Measurements from ENCODE around the gene ESPL1.

The ESPL1 gene

DNA sequence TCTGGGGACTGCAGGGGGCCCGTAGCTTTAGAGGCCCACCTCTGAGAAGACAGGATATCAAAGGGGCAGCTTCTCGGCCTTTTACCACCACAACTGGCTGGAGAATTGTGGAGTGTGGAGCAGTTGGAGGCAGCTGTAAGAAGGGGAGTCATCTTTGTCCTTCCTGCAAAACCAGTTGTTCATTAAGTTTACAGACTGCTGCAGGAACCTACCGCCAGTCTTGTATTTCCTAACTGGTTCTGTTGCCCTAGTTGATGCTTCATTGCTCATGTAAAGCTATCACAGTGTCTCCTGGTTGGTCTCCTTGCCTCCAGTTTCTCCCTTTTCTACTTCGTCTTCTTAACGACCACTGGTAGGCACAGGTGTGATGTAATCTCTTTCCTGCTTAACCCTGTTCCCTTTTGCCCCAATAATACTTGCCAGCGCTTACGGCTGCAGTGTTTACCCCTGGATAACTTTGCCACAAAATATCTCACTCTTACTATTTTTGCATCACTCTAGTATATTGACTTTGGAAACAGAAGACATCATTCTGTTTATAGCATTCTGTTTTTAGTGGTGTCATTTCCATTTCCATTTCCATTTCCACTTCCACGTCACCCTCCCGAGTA is 11.9 kb downstream of the ESPL1 start:
- TF ChIP-seq YY1 (IDR thresholded peaks at IDR 0.05; ENCODE audit: insufficient read depth, insufficient read length) (no peak), ZNF274 (IDR thresholded peaks at IDR 0.05; ENCODE audit: low read depth, low read length) (no peak), SUZ12 (IDR thresholded peaks at IDR 0.05; ENCODE audit: extremely low read depth, insufficient read depth, insufficient read length) (no peak)
- H3K4me3 ChIP-seq (ENCODE audit: insufficient read length, low read depth): no peak overlapping the region
- H3K4me1 ChIP-seq (ENCODE audit: insufficient read depth, insufficient read length): peaks cover 3% of the 10 kb centered on the region
- no peak for DNase-seq (ENCODE audit: low read depth, low spot score)
- no peaks in the 10 kb centered on the region for H3K9me3 ChIP-seq (ENCODE audit: insufficient read depth, low read length)
- H3K9ac ChIP-seq (ENCODE audit: insufficient read length, low read depth): no peak overlapping the region
- H3K36me3 ChIP-seq (ENCODE audit: insufficient read depth, insufficient read length, low read length): peaks cover 90% of the 10 kb centered on the region
- H3K27me3 ChIP-seq (ENCODE audit: insufficient read depth, insufficient read length): no peaks in the 10 kb centered on the region

DNA sequence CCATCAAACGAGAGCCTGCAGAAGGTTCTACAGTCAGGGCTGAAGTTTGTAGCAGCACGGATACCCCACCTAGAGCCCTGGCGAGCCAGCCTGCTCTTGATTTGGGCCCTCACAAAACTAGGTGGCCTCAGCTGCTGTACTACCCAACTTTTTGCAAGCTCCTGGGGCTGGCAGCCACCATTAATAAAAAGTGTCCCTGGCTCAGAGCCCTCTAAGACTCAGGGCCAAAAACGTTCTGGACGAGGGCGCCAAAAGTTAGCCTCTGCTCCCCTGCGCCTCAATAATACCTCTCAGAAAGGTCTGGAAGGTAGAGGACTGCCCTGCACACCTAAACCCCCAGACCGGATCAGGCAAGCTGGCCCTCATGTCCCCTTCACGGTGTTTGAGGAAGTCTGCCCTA is 18.3 kb downstream of the ESPL1 start:
- Histone ChIP-seq H3K36me3 (ENCODE audit: insufficient read depth, insufficient read length, low read length) (peaks cover 87% of the 10 kb centered on the region), H3K4me1 (ENCODE audit: insufficient read depth, insufficient read length) (peaks cover 4% of the 10 kb centered on the region), H3K4me3 (ENCODE audit: insufficient read length, low read depth) (no peak overlapping the region), H3K9me3 (ENCODE audit: insufficient read depth, low read length) (no peaks in the 10 kb centered on the region), H3K9ac (ENCODE audit: insufficient read length, low read depth) (no peak overlapping the region), H3K27me3 (ENCODE audit: insufficient read depth, insufficient read length) (no peaks in the 10 kb centered on the region)
- no peak for DNase-seq (ENCODE audit: low read depth, low spot score)
- no peak for TF ChIP-seq YY1 (IDR thresholded peaks at IDR 0.05; ENCODE audit: insufficient read depth, insufficient read length)
- no peak for TF ChIP-seq SUZ12 (IDR thresholded peaks at IDR 0.05; ENCODE audit: extremely low read depth, insufficient read depth, insufficient read length)
- no peak for TF ChIP-seq ZNF274 (IDR thresholded peaks at IDR 0.05; ENCODE audit: low read depth, low read length)

DNA sequence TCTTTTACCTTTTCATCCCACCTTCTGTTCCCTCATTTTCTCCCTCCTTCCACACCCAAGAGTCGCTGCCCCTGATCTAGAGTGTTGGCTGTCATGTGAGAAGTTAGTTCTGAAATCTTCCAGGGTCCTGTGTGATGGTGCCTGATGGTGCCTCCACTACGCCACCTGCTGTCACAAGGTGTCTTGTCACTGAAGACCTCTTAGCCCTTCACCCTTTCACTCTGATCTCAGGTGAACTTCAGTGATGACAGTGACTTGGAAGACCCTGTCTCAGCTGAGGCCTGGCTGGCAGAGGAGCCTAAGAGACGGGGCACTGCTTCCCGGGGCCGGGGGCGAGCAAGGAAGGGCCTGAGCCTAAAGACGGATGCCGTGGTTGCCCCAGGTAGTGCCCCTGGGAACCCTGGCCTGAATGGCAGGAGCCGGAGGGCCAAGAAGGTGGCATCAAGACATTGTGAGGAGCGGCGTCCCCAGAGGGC is 19.7 kb downstream of the ESPL1 start:
- Histone ChIP-seq H3K27me3 (ENCODE audit: insufficient read depth, insufficient read length) (no peaks in the 10 kb centered on the region), H3K9ac (ENCODE audit: insufficient read length, low read depth) (peak overlapping the region; percentile 33), H3K36me3 (ENCODE audit: insufficient read depth, insufficient read length, low read length) (peaks cover 87% of the 10 kb centered on the region), H3K4me1 (ENCODE audit: insufficient read depth, insufficient read length) (peaks cover 4% of the 10 kb centered on the region), H3K4me3 (ENCODE audit: insufficient read length, low read depth) (no peak overlapping the region), H3K9me3 (ENCODE audit: insufficient read depth, low read length) (no peaks in the 10 kb centered on the region)
- TF ChIP-seq YY1 (IDR thresholded peaks at IDR 0.05; ENCODE audit: insufficient read depth, insufficient read length): no peak
- TF ChIP-seq ZNF274 (IDR thresholded peaks at IDR 0.05; ENCODE audit: low read depth, low read length): no peak
- TF ChIP-seq SUZ12 (IDR thresholded peaks at IDR 0.05; ENCODE audit: extremely low read depth, insufficient read depth, insufficient read length): no peak
- peak; percentile 57 for DNase-seq (ENCODE audit: low read depth, low spot score)

DNA sequence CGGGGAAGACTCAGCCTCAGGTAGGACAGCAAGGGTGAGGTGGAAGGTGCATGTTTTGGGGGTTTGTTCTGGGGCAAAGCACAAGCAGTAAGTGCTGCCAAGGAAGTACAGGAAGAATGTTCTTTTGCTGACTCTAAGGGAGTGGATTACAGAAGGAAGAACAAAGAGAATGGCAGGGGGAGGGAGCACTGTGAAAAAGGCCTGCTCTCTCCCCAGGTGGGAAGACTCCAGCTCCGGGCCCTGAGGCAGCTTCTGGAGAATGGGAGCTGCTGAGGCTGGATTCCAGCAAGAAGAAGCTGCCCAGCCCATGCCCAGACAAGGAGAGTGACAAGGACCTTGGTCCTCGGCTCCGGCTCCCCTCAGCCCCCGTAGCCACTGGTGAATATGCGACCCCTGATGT is 20.2 kb downstream of the ESPL1 start:
- H3K36me3 ChIP-seq (ENCODE audit: insufficient read depth, insufficient read length, low read length): peaks cover 87% of the 10 kb centered on the region
- TF ChIP-seq ZNF274 (IDR thresholded peaks at IDR 0.05; ENCODE audit: low read depth, low read length): no peak
- TF ChIP-seq SUZ12 (IDR thresholded peaks at IDR 0.05; ENCODE audit: extremely low read depth, insufficient read depth, insufficient read length): no peak
- no peak for TF ChIP-seq YY1 (IDR thresholded peaks at IDR 0.05; ENCODE audit: insufficient read depth, insufficient read length)
- no peak for DNase-seq (ENCODE audit: low read depth, low spot score)
- H3K9ac ChIP-seq (ENCODE audit: insufficient read length, low read depth): peak overlapping the region; percentile 33
- no peak overlapping the region for H3K4me3 ChIP-seq (ENCODE audit: insufficient read length, low read depth)
- H3K27me3 ChIP-seq (ENCODE audit: insufficient read depth, insufficient read length): no peaks in the 10 kb centered on the region
- H3K4me1 ChIP-seq (ENCODE audit: insufficient read depth, insufficient read length): peaks cover 4% of the 10 kb centered on the region
- no peaks in the 10 kb centered on the region for H3K9me3 ChIP-seq (ENCODE audit: insufficient read depth, low read length)

DNA sequence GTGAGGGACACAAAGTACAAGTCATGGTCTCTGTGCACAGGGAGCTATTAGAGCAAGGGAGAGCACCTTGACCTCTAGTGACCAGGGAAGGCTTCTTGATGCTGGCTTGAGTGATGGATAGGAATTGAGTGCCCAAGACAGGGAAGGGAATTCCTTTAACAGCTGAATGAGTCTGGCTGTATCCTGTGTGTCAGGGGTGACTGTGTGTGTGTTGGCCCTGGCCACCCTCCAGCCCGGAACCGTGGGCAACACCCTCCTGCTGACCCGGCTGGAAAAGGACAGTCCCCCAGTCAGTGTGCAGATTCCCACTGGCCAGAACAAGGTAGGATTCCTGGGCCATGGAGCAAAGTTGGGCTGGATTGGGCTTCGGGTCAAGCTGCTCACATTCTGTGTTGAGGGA is 21.8 kb downstream of the ESPL1 start:
- Histone ChIP-seq H3K4me3 (ENCODE audit: insufficient read length, low read depth) (no peak overlapping the region), H3K9me3 (ENCODE audit: insufficient read depth, low read length) (no peaks in the 10 kb centered on the region), H3K9ac (ENCODE audit: insufficient read length, low read depth) (no peak overlapping the region), H3K36me3 (ENCODE audit: insufficient read depth, insufficient read length, low read length) (peaks cover 88% of the 10 kb centered on the region), H3K4me1 (ENCODE audit: insufficient read depth, insufficient read length) (peaks cover 4% of the 10 kb centered on the region), H3K27me3 (ENCODE audit: insufficient read depth, insufficient read length) (no peaks in the 10 kb centered on the region)
- DNase-seq (ENCODE audit: low read depth, low spot score): no peak
- TF ChIP-seq YY1 (IDR thresholded peaks at IDR 0.05; ENCODE audit: insufficient read depth, insufficient read length) (no peak), ZNF274 (IDR thresholded peaks at IDR 0.05; ENCODE audit: low read depth, low read length) (no peak), SUZ12 (IDR thresholded peaks at IDR 0.05; ENCODE audit: extremely low read depth, insufficient read depth, insufficient read length) (no peak)

DNA sequence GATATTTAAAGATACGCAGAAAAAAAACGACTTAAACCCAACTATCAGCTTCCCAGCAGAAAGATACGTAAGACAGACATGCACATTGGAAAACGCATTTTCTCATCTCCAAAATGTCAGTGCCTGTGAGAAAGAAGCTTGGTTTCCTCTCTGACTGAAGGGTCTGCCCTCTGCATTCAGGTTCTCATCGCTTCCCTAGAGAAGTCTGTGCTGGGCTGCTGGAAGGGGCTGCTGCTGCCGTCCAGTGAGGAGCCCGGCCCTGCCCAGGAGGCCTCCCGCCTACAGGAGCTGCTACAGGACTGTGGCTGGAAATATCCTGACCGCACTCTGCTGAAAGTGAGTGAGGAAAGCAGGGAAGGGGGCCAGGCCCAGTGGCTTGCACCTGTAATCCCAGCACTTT is 22.6 kb downstream of the ESPL1 start:
- Histone ChIP-seq H3K27me3 (ENCODE audit: insufficient read depth, insufficient read length) (no peaks in the 10 kb centered on the region), H3K4me3 (ENCODE audit: insufficient read length, low read depth) (no peak overlapping the region), H3K4me1 (ENCODE audit: insufficient read depth, insufficient read length) (peaks cover 4% of the 10 kb centered on the region), H3K9ac (ENCODE audit: insufficient read length, low read depth) (no peak overlapping the region), H3K9me3 (ENCODE audit: insufficient read depth, low read length) (no peaks in the 10 kb centered on the region), H3K36me3 (ENCODE audit: insufficient read depth, insufficient read length, low read length) (peaks cover 83% of the 10 kb centered on the region)
- TF ChIP-seq SUZ12 (IDR thresholded peaks at IDR 0.05; ENCODE audit: extremely low read depth, insufficient read depth, insufficient read length): no peak
- TF ChIP-seq ZNF274 (IDR thresholded peaks at IDR 0.05; ENCODE audit: low read depth, low read length): no peak
- no peak for TF ChIP-seq YY1 (IDR thresholded peaks at IDR 0.05; ENCODE audit: insufficient read depth, insufficient read length)
- no peak for DNase-seq (ENCODE audit: low read depth, low spot score)

DNA sequence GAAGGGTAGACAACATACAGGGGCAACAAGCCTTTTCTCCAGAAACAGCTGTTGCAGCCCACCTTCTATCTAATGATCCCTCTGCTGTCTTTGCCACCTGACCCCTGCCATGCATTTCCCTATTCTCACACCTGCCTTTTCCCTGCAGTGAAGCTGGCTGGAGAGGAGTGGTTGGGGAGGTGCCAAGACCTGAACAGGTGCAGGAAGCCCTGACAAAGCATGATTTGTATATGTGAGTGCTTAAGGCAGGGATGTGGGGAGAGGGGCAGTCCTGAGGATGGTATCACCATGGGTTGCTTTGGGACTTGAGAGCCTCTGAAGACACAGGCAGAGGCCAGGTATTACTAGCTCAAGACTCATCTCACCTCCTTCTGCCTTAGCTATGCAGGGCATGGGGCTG is 24.3 kb downstream of the ESPL1 start:
- no peak overlapping the region for H3K9ac ChIP-seq (ENCODE audit: insufficient read length, low read depth)
- no peak overlapping the region for H3K4me3 ChIP-seq (ENCODE audit: insufficient read length, low read depth)
- TF ChIP-seq SUZ12 (IDR thresholded peaks at IDR 0.05; ENCODE audit: extremely low read depth, insufficient read depth, insufficient read length): no peak
- TF ChIP-seq YY1 (IDR thresholded peaks at IDR 0.05; ENCODE audit: insufficient read depth, insufficient read length): no peak
- TF ChIP-seq ZNF274 (IDR thresholded peaks at IDR 0.05; ENCODE audit: low read depth, low read length): no peak
- peaks cover 7% of the 10 kb centered on the region for H3K4me1 ChIP-seq (ENCODE audit: insufficient read depth, insufficient read length)
- H3K9me3 ChIP-seq (ENCODE audit: insufficient read depth, low read length): no peaks in the 10 kb centered on the region
- DNase-seq (ENCODE audit: low read depth, low spot score): no peak
- H3K36me3 ChIP-seq (ENCODE audit: insufficient read depth, insufficient read length, low read length): peaks cover 83% of the 10 kb centered on the region
- no peaks in the 10 kb centered on the region for H3K27me3 ChIP-seq (ENCODE audit: insufficient read depth, insufficient read length)

Data from NT2/D1 (cell line).